Activated T-cell treated with anti-CD3 and anti-CD28 coated beads for 1 hour (primary cell): ENCODE results near the gene TENT4A.

Experiments used
- DNase-seq: peaks from one replicate; pipeline ENCODE4 v3.0.0-alpha.2; 2020; ENCODE audit warnings: low read depth

Gene TENT4A

DNA sequence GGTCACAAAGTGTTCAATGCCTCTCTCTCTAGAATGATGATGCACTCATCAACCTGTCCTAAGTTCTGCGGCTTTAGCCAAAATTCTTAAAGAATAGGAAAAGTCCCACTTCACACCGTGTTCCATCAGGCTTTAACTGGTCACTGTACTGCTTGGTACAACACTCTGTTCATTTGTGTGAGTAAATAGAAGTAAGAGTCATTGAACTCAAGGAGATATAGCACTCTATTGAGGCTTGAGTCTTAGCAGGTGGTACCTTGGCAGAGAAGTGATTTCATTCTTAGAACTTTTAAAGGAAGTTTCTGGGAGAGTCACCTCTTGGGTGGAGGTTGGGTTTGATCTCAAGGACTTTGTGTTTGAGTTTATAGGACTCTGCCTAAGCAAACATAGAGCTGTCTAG, 92.6 kb downstream of the TENT4A start:
- no peak for DNase-seq
